RWPE1 (cell line): ENCODE data around the gene UBE2L3.

ENCODE experiments used
- CTCF ChIA-PET: fragments of 350-600 bp; sonication (Branson Sonifier 250); formaldehyde crosslinking; extraction: SDS; loops from one replicate; lab custom pipeline; 2021; lab: Yijun Ruan, JAX
- POLR2A ChIA-PET: fragments of 400-600 bp; formaldehyde crosslinking; extraction: SDS; loops from one replicate; lab custom pipeline; 2020; ENCODE audit warnings: antibody characterized with exemption; ENCODE audit not compliant: low non-redundant PET; lab: Yijun Ruan, JAX
- DNase-seq: peaks from one replicate; pipeline ENCODE4 v3.0.0; 2012; ENCODE audit warnings: low spot score
- H3K27ac ChIP-seq: fragments of 450-650 bp; 2 replicates; pipeline ENCODE4 v1.5.1; 2017
- TF ChIP-seq, protein P1 (sequence below): fragments of 450-650 bp; conservative IDR thresholded peaks from 2 replicates; pipeline ENCODE4 v1.5.1; 2017; ENCODE audit warnings: low read depth, mild to moderate bottlenecking

Gene UBE2L3

DNA sequence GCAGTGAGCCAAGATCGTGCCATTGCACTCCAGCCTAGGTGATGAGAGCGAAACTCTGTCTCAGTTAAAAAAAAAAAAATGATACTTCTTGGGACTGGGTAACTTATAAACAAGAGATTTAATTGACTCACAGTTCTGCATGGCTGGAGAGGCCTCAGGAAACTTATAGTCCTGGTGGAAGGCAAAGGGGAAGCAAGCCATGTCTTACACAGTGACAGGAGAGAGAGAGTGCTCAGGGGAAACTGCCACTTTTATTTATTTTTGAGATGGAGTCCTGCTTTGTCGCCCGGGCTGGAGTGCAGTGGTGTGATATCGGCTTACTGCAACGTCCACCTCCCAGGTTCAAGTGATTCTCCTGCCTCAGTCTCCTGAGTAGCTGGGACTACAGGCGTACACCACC lies 82.8 kb downstream of the UBE2L3 start:
- DNase-seq = no peak
- CTCF ChIA-PET = no interaction called here
- peak overlapping the region; percentile 69; the same call in 1 of the 2 replicates for H3K27ac ChIP-seq
- POLR2A ChIA-PET = no interaction called here
- TF ChIP-seq, protein P1, sequence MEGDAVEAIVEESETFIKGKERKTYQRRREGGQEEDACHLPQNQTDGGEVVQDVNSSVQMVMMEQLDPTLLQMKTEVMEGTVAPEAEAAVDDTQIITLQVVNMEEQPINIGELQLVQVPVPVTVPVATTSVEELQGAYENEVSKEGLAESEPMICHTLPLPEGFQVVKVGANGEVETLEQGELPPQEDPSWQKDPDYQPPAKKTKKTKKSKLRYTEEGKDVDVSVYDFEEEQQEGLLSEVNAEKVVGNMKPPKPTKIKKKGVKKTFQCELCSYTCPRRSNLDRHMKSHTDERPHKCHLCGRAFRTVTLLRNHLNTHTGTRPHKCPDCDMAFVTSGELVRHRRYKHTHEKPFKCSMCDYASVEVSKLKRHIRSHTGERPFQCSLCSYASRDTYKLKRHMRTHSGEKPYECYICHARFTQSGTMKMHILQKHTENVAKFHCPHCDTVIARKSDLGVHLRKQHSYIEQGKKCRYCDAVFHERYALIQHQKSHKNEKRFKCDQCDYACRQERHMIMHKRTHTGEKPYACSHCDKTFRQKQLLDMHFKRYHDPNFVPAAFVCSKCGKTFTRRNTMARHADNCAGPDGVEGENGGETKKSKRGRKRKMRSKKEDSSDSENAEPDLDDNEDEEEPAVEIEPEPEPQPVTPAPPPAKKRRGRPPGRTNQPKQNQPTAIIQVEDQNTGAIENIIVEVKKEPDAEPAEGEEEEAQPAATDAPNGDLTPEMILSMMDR = no peak

GRCh38 chr22:21650823-21651520 lies 83.5 kb downstream of the UBE2L3 start:
- TF ChIP-seq, protein P1 = no peak
- ChIA-PET POLR2A (no interaction called here), CTCF (no interaction called here)
- peak overlapping the region; percentile 69 for H3K27ac ChIP-seq
- no peak for DNase-seq

GRCh38 chr22:21651521-21652009 lies 84.1 kb downstream of the UBE2L3 start:
- no peak for DNase-seq
- ChIA-PET POLR2A (no interaction called here), CTCF (no interaction called here)
- TF ChIP-seq, protein P1 = no peak
- peak overlapping the region; percentile 69 for H3K27ac ChIP-seq

GRCh38 chr22:21652010-21652546 lies 84.6 kb downstream of the UBE2L3 start:
- TF ChIP-seq, protein P1 = no peak
- peak; percentile 82 for DNase-seq
- H3K27ac ChIP-seq = peak overlapping the region; percentile 69
- CTCF ChIA-PET = no interaction called here
- POLR2A ChIA-PET = no interaction called here

- DNase-seq = no peak
- POLR2A ChIA-PET = no interaction called here
- TF ChIP-seq, protein P1 = no peak
- CTCF ChIA-PET = interaction anchor here (0.9 kb wide), 1 partner anchor 8 kb away, joined by 4 read pairs; no protein-coding TSS in a partner anchor
- peak overlapping the region; percentile 69 for H3K27ac ChIP-seq
Observed at GRCh38 chr22:21652547-21653545, 85.3 kb downstream of the UBE2L3 start.

- POLR2A ChIA-PET = no interaction called here
- H3K27ac ChIP-seq = peak overlapping the region; percentile 44
- TF ChIP-seq, protein P1 = no peak
- CTCF ChIA-PET = interaction anchor here (0.6 kb wide), 1 partner anchor 34 kb away, joined by 3 read pairs; no protein-coding TSS in a partner anchor
- no peak for DNase-seq
Observed at GRCh38 chr22:21657020-21657359, 89.5 kb downstream of the UBE2L3 start.
